SU-DHL-6 (cell line): ENCODE measurements around the gene RAB11FIP3.

Source experiments
- H2AFZ ChIP-seq: fragments of 200-600 bp; sonication (generic); 2 replicates; pipeline ENCODE4 v1.6.1; 2014; ENCODE audit warnings: low read depth, mild to moderate bottlenecking, moderate library complexity, mixed read lengths, antibody characterized with exemption, low read length; ENCODE audit not compliant: severe bottlenecking
- H3F3A ChIP-seq: fragments of 200-600 bp; shearing (Covaris generic); 2 replicates; pipeline ENCODE4 v1.6.0; 2016; ENCODE audit warnings: antibody characterized with exemption, mild to moderate bottlenecking; ENCODE audit not compliant: insufficient read depth
- H3K27ac ChIP-seq: fragments of 200-600 bp; sonication (generic); 2 replicates; pipeline ENCODE4 v1.5.1; 2016; ENCODE audit warnings: low read depth, mild to moderate bottlenecking, low read length, moderate library complexity, mixed read lengths
- H3K27me3 ChIP-seq: fragments of 200-600 bp; sonication (generic), shearing (Covaris generic); 2 replicates; pipeline ENCODE4 v1.6.0; 2014; ENCODE audit warnings: mild to moderate bottlenecking, low read length
- H3K36me3 ChIP-seq: fragments of 200-600 bp; sonication (generic); 2 replicates; pipeline ENCODE4 v1.6.1; 2014; ENCODE audit warnings: mild to moderate bottlenecking, low read length, mixed read lengths
- H3K4me2 ChIP-seq: fragments of 300-600, 200-600 bp; shearing (Covaris generic), sonication (generic); 2 replicates; pipeline ENCODE4 v1.6.0; 2014; ENCODE audit warnings: low read length, low read depth, mild to moderate bottlenecking; ENCODE audit not compliant: poor library complexity, severe bottlenecking
- H3K4me3 ChIP-seq: fragments of 200-600 bp; sonication (generic); 2 replicates; pipeline ENCODE4 v1.5.1; 2014; ENCODE audit warnings: antibody characterized with exemption, low read length, mild to moderate bottlenecking, mixed read lengths; ENCODE audit not compliant: insufficient read depth, poor library complexity, severe bottlenecking
- H3K79me2 ChIP-seq: fragments of 200-600 bp; sonication (generic); 2 replicates; pipeline ENCODE4 v1.6.1; 2014; ENCODE audit warnings: mild to moderate bottlenecking, low read length, moderate library complexity; ENCODE audit not compliant: insufficient read depth
- H3K9ac ChIP-seq: fragments of 200-600 bp; sonication (generic); 2 replicates; pipeline ENCODE4 v1.7.0; 2014; ENCODE audit warnings: mild to moderate bottlenecking, low read length
- H3K9me2 ChIP-seq: fragments of 200-600 bp; sonication (generic); replicated peaks from 2 replicates; pipeline ENCODE4 v1.6.1; 2014; ENCODE audit warnings: low read length; ENCODE audit not compliant: insufficient read depth
- H3K9me3 ChIP-seq: fragments of 200-600 bp; sonication (generic); 2 replicates; pipeline ENCODE4 v1.6.1; 2014; ENCODE audit warnings: low read length, mixed read lengths; ENCODE audit not compliant: insufficient read depth
- H4K20me1 ChIP-seq: fragments of 200-600 bp; sonication (generic); 2 replicates; pipeline ENCODE4 v1.6.1; 2014; ENCODE audit warnings: low read depth, mild to moderate bottlenecking, antibody characterized with exemption, low read length, moderate library complexity, mixed read lengths
- CTCF ChIP-seq: fragments of 200-600 bp; sonication (generic); IDR thresholded peaks from one replicate; pipeline ENCODE4 v1.5.1; 2017; ENCODE audit warnings: antibody characterized with exemption, mild to moderate bottlenecking, low read length, moderate library complexity; ENCODE audit not compliant: insufficient read depth, poor library complexity, severe bottlenecking
- EZH2phosphoT487 ChIP-seq: fragments of 200-600 bp; sonication (generic), shearing (Covaris generic); conservative IDR thresholded peaks from 2 replicates; pipeline ENCODE4 v1.6.1; 2018; ENCODE audit warnings: mild to moderate bottlenecking, antibody characterized with exemption, low read length, moderate library complexity, mixed read lengths

The RAB11FIP3 gene

GRCh38 chr16:397736-398332 is 27.6 kb upstream of the RAB11FIP3 start:
- Histone ChIP-seq H3K9ac (no peak overlapping the region), H3K9me2 (no peaks in the 10 kb centered on the region), H3F3A (peaks cover 13% of the 10 kb centered on the region), H3K27ac (no peak overlapping the region), H4K20me1 (no peaks in the 10 kb centered on the region), H2AFZ (no peak overlapping the region), H3K4me3 (no peak overlapping the region), H3K79me2 (no peaks in the 10 kb centered on the region), H3K36me3 (no peaks in the 10 kb centered on the region), H3K9me3 (no peaks in the 10 kb centered on the region), H3K4me2 (no peak overlapping the region), H3K27me3 (no peaks in the 10 kb centered on the region)
- TF ChIP-seq CTCF (no peak), EZH2phosphoT487 (no peak)

- Histone ChIP-seq H3K4me2 (no peak overlapping the region), H3K36me3 (no peaks in the 10 kb centered on the region), H3K27ac (no peak overlapping the region), H4K20me1 (no peaks in the 10 kb centered on the region), H3K9me3 (no peaks in the 10 kb centered on the region), H3K9ac (no peak overlapping the region), H3F3A (peaks cover 13% of the 10 kb centered on the region), H3K4me3 (no peak overlapping the region), H2AFZ (no peak overlapping the region), H3K27me3 (no peaks in the 10 kb centered on the region), H3K79me2 (no peaks in the 10 kb centered on the region), H3K9me2 (no peaks in the 10 kb centered on the region)
- no peak for TF ChIP-seq EZH2phosphoT487
- no peak for TF ChIP-seq CTCF
Observed at GRCh38 chr16:398561-399339, 26.7 kb upstream of the RAB11FIP3 start.

- H3K36me3 ChIP-seq = no peaks in the 10 kb centered on the region
- H3K27me3 ChIP-seq = no peaks in the 10 kb centered on the region
- peaks cover 13% of the 10 kb centered on the region for H3F3A ChIP-seq
- H3K4me2 ChIP-seq = no peak overlapping the region
- no peak for TF ChIP-seq EZH2phosphoT487
- no peak for TF ChIP-seq CTCF
- H3K9me3 ChIP-seq = no peaks in the 10 kb centered on the region
- no peaks in the 10 kb centered on the region for H4K20me1 ChIP-seq
- H2AFZ ChIP-seq = no peak overlapping the region
- no peak overlapping the region for H3K4me3 ChIP-seq
- no peak overlapping the region for H3K27ac ChIP-seq
- H3K9ac ChIP-seq = no peak overlapping the region
- no peaks in the 10 kb centered on the region for H3K9me2 ChIP-seq
- H3K79me2 ChIP-seq = no peaks in the 10 kb centered on the region
Observed at GRCh38 chr16:399340-400019, 26.0 kb upstream of the RAB11FIP3 start.
